NCI-H345 (cell line): ENCODE measurements around the gene SLC16A3.

ENCODE experiments used
- DNase-seq: peaks from one replicate; lab custom pipeline; 2025; lab: John Stamatoyannopoulos, UW

SLC16A3 gene

DNA sequence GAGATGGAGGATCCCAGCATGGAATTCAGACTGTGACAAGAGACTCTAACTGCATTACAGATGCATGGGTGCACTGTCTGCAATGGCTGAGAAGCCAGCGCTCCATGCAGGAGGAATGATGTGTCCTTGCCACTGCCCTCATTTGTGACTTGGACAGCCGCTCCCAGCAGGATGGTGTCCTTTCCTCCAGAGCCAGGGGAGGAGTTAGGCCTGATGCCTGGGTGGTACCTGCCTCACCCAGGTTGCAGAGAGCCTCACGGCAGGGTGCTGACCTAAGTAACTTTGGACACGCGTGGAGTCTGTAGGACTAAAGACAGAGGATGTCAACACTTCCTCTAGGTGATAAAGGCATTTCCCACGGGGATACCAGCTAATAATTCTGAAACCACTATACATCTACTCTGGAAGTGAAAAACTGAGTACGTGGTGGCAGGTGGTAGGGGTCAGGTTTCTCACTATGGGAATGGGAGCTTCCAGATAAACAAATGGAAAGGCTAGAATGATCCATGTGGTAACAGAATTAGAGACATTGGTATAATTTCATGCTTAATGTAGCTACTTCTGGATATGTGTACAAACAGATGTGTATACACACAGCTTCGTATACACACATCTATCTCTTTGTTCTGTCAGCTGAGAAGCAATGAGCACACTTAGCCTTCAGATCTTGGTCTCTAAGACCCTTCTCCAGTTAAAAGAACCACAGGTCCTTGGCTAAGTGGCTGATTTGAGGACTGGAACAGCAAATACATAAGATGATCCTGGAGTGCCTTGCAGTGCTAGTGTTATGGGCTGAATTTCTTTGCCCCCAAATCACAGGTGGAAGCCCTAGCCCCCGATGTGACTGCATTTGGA, 58.4 kb downstream of the SLC16A3 start:
- DNase-seq = no peak

DNA sequence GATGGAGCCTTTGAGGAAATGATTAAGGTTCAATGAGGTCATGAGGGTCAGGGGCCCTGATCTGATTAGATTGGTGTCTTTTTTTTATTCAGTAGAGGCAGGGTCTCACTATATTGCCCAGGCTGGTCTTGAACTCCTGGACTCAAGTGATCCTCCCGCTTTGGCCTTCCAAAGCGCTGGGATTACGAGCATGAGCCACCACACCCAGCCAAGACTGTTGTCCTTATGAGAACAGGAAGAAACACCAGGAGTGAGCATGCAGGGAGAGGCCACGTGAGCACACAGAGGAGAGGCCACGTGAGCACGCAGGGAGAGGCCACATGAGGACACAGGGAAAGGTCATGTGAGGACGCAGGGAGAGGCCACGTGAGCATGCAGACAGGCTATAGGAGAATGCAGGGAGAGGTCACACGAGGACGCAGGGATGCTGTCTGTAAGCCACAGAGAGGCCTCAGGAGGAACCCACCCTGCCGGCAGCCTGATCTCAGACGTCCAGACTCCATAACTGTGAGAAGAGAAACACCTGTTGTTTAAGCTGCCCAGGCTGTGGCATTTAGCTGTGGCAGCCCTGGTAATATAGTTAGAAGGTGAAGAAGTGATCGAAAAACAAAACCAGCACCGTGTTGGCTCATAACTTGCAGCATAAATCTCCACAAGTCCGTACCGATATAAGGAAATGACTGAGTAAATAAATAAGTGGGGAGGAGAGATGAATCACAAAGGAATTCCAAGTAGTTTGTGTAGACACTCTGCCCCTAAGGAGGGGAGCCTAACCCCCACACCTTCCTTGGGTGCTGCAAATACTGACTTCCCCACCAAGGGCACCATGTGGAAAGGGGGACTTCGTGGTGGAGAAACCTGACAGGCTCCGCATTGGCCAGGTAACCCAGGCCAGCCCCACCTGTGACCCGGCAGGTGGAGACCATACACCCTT, 59.3 kb downstream of the SLC16A3 start:
- DNase-seq = no peak
